Thoracic aorta endothelial cell (primary cell): ENCODE data around the gene CYP21A2. TPM values are rescaled to one million over a fixed set of nuclear protein-coding genes. Genes with fewer than 3 reads are reported as not detected.

Source experiments
- small RNA-seq: library from RNA; depleted of rRNA; stranded (forward); fragments of <200 nt; gene quantifications from one replicate; pipeline ENCODE3, GENCODE V24; 2012
- total RNA-seq: library from RNA; depleted of rRNA; stranded (reverse); fragments of >200 nt; gene quantifications from 2 replicates; pipeline ENCODE4 v1.2.3, GENCODE V29; 2012

Gene CYP21A2
- not detected in 2 replicates for total RNA-seq

DNA sequence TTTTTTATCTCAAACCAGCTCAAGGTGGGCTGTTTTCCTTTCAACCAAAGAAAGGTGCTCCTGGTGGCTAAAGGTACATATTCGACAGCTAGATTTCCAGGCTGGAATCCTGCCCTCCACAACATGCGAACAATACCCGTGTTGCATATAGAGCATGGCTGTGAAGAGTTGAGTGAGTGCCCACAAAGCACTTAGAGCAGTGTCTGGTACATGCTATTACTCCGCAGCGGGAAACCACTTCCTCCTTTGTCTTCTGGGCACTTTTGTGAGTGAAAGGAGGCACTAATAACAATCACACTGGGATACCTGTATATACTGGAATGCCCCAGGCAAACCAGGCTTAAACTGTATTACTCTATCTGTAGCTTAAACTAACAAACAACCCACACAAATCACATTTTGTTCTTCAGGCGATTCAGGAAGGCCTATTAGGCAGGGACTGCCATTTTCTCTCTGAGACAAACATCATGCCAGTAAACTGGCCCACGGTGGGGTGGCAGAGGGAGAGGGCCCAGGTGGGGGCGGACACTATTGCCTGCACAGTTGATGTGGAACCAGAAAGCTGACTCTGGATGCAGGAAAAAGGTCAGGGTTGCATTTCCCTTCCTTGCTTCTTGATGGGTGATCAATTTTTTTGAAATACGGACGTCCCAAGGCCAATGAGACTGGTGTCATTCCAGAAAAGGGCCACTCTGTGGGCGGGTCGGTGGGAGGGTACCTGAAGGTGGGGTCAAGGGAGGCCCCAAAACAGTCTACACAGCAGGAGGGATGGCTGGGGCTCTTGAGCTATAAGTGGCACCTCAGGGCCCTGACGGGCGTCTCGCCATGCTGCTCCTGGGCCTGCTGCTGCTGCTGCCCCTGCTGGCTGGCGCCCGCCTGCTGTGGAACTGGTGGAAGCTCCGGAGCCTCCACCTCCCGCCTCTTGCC lies at the start of gene CYP21A2:
CYP21A2 (plus strand) TSS at position 818 of the 927 bp plus-strand sequence; CDS start at position 826, 8 bp downstream.

GRCh38 chr6:32014547-32014946 lies 23.7 kb upstream of the CYP21A2 start, which contains the start of gene C4B:
TSS of gene C4B (plus strand) at chr6:32014795. CDS start at chr6:32014846, 51 bp downstream.

Small RNAs within 50 kb of the gene (small RNA-seq; reads per million reads assigned to genes)
- gene RNA5SP206 = not detected

Other genes starting within 250 kb of the CYP21A2 start
- 80.2 and 96.9 TPM in 2 replicates for gene VARS1, start 242.7 kb upstream of the CYP21A2 start, total RNA-seq
- gene LSM2, start 231.4 kb upstream of the CYP21A2 start, total RNA-seq = 51.3 and 55.1 TPM in 2 replicates
- gene HSPA1L, start 223.1 kb upstream of the CYP21A2 start, total RNA-seq = 0.40 and 0.57 TPM in 2 replicates
- 35.1 and 75.0 TPM in 2 replicates for gene HSPA1A, start 222.9 kb upstream of the CYP21A2 start, total RNA-seq
- gene HSPA1B, start 210.7 kb upstream of the CYP21A2 start, total RNA-seq = 26.1 and 97.3 TPM in 2 replicates
- 43.5 and 45.3 TPM in 2 replicates for gene NEU1, start 175.6 kb upstream of the CYP21A2 start, total RNA-seq
- gene SLC44A4, start 159.4 kb upstream of the CYP21A2 start, total RNA-seq = 0.13 and 0.65 TPM in 2 replicates
- gene EHMT2, start 140.7 kb upstream of the CYP21A2 start, total RNA-seq = 34.0 and 40.5 TPM in 2 replicates
- 1.1 and 1.3 TPM in 2 replicates for gene ZBTB12, start 136.3 kb upstream of the CYP21A2 start, total RNA-seq
- gene C2, start 110.7 kb upstream of the CYP21A2 start, total RNA-seq = not detected in 2 replicates
- gene CFB, start 92.3 kb upstream of the CYP21A2 start, total RNA-seq = 1.3 TPM in 2 replicates
- 99.7 and 101 TPM in 2 replicates for gene NELFE, start 79.4 kb upstream of the CYP21A2 start, total RNA-seq
- gene SKIC2, start 79.2 kb upstream of the CYP21A2 start, total RNA-seq = 38.3 and 43.7 TPM in 2 replicates
- 13.2 and 14.2 TPM in 2 replicates for gene DXO, start 66.3 kb upstream of the CYP21A2 start, total RNA-seq
- gene C4A, start 56.4 kb upstream of the CYP21A2 start, total RNA-seq = 0.86 and 1.6 TPM in 2 replicates
- 0.43 and 1.9 TPM in 2 replicates for gene C4B, start 23.6 kb upstream of the CYP21A2 start, total RNA-seq
- 0.13 and 2.1 TPM in 2 replicates for gene TNXB, start 70.9 kb downstream of the CYP21A2 start, total RNA-seq
- gene ATF6B, start 89.8 kb downstream of the CYP21A2 start, total RNA-seq = 33.1 and 38.4 TPM in 2 replicates
- 5.2 and 6.7 TPM in 2 replicates for gene FKBPL, start 91.9 kb downstream of the CYP21A2 start, total RNA-seq
- gene PRRT1, start 113.5 kb downstream of the CYP21A2 start, total RNA-seq = 0.14 TPM in 1 of 2 replicates, not detected in the other
- 32.7 and 42.2 TPM in 2 replicates for gene PPT2, start 115.7 kb downstream of the CYP21A2 start, total RNA-seq
- 1.1 and 1.2 TPM in 2 replicates for gene EGFL8, start 126.2 kb downstream of the CYP21A2 start, total RNA-seq
- gene AGPAT1, start 137.7 kb downstream of the CYP21A2 start, total RNA-seq = 17.3 and 24.0 TPM in 2 replicates
- 28.9 and 42.6 TPM in 2 replicates for gene RNF5, start 140.0 kb downstream of the CYP21A2 start, total RNA-seq
- 0.27 and 0.36 TPM in 2 replicates for gene AGER, start 145.8 kb downstream of the CYP21A2 start, total RNA-seq
- 41.5 and 43.2 TPM in 2 replicates for gene PBX2, start 151.8 kb downstream of the CYP21A2 start, total RNA-seq
- gene GPSM3, start 154.2 kb downstream of the CYP21A2 start, total RNA-seq = 7.6 and 11.6 TPM in 2 replicates
- 32.6 and 103 TPM in 2 replicates for gene NOTCH4, start 185.7 kb downstream of the CYP21A2 start, total RNA-seq